Measurements from ENCODE around the gene ZNF784.
A peak's percentile ranks its signal among the peaks of the same experiment; 100 is the strongest.

The ZNF784 gene

DNA sequence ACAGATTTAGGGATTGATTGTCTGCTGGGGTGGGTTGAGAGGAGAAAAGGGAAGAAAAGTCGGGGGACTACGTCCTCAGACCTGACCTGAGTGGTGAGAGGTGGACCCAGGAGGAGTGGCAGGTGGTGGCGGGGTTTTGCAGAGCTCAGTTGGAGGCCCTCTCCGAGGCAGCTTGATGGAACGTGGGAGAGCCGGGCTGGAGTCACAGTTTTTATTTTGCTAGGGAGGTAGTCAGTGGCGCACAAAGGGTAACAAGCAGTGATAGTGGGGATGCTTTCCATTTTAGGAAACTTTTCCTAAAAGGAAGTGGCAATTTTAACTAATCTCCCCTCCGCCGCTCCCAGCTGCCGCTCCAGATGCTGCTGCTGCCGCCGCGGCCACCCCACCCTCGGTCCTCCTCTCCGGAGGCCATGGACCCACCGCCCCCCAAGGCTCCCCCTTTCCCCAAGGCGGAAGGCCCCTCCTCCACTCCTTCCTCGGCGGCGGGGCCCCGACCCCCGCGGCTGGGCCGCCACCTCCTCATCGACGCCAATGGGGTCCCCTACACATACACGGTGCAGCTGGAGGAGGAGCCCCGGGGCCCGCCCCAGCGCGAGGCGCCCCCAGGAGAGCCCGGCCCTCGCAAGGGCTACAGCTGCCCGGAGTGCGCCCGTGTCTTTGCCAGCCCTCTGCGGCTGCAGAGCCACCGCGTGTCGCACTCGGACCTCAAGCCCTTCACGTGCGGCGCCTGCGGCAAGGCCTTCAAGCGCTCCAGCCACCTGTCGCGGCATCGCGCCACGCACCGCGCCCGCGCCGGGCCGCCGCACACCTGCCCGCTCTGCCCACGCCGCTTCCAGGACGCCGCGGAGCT, 18.0 kb upstream of the ZNF784 start:
- DNase-seq, result peak; percentile 53

DNA sequence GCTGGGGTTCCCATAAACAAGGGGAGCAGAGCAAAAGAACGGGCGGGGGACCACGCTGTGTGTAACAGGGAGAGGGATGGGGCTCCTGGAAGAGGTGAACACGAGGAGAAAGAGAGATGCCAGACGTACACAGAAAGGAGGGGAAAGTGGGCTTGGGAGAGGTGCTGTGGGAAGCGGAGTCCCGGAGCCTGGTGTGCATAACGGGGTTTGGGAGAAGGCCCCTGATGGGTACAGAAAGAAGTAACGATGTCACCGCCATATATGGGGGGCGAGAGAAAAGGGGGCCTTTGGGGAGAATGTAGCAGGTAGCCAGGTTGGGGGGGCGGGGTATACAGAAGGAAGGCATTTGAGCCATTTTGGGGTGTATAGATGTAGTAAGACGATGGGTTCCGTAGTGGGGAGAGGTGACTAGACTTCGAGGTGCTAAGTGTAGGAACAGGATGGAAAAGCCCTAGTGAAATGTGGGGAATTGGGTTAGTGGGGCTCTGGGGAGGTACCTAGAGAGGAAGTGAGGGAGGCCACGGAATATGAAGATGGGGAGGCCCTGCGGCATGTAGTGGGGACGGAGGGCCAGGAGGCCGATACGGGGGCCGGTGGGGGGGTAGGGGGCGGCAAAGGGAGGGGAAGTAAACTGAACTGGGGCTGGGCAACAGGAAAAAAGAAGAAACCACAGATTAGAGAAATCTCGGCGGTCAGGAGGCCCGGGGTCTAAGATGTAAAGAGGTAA, 17.2 kb upstream of the ZNF784 start:
- peak; percentile 69 for DNase-seq

DNA sequence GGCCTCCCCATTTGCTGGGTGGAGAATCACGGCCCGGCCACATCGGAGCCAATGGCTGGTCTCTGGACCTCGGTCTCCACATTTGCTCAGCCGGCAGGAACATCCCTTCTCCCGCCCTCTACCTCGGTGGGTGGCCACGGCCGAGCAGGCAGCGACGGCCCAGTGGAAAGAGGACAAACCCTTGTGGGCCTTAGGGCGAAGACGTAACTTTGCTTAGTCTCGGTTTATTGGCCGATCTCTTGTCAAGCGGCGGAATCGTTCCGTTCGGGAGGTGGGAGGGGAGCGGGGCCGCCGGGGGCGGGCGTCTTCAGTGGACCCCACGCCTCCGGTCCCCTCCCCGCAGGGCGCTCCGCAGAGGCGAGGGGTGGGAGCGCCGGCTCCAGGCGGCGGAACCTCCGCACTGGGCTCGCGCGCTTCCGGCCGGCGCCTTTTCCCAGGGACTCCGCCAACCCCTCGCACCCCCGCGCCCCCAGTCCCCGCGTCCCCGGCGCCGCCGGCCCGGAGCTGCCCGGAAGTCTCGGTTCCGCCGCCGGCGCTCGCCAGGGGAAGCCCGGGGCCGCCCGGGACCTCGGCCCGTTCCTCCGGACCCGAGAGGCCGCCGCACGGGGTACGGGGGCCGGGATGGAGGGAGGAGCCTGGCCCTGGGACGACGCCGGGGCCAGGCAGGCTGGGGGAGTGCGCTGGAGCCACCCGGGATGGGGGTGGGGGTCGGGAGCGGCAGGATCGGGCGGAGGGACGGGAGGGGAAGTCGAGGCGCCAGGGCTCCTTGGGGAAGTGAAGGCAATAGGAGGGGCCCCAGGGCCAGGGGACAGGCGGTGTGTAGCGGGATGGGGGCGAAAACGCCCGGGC, 16.4 kb upstream of the ZNF784 start, which contains the start of gene ZNF580:
ZNF580 (plus strand) TSS at position 426 of the 849 bp plus-strand sequence. CDS start 1,507 bp downstream, outside the sequence.
- DNase-seq, result peak; percentile 69

DNA sequence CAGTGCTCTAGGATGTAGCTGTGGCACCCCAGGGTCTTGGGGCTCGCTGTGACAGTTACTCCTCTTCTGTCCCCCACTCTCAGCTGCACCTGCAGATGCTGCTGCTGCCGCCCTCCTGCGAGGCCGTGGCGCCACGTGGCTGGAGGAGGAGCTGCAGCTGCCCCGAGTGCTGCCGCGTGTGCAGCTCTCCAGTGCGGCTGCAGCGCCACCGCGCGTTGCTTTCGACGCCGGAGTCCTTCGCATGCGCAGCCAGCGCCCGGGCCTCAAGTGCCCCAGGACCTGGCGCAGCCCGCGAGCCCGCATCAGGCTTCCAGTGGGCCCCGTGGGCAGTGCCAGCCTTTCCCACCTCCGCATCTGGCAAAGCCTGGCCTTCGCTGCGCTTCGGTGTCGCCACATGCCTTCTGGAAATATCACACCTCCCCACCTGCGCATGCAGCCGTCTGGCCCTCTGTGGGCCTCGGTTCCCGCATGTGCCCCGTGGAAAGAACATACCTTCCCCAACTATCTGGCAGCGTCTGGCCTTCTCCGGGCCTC, 15.7 kb upstream of the ZNF784 start:
- DNase-seq, result no peak

DNA sequence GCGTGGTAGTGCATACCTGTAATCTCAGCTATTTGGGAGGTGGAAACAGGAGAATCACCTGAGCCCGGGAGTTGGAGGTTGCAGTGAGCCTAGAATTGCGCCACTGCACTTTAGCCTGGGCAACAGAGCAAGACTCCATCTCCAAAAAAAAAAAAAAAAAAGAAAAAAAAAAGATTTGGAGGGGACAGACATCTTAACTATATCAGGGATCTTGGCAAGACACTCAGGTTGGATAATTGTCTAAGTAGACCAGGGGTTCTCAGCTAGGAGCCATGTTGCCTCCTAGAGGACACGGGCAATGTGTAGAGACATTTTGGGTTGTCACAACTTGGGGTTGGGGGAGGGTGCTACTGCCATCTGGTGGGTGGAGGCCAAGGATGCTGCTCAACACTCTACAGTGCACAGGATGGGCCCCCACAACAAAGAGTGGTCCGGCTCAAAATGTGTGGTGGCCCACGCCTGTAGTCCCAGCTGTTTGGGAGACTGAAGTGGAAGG, 14.5 kb upstream of the ZNF784 start:
- DNase-seq, result peak; percentile 56

DNA sequence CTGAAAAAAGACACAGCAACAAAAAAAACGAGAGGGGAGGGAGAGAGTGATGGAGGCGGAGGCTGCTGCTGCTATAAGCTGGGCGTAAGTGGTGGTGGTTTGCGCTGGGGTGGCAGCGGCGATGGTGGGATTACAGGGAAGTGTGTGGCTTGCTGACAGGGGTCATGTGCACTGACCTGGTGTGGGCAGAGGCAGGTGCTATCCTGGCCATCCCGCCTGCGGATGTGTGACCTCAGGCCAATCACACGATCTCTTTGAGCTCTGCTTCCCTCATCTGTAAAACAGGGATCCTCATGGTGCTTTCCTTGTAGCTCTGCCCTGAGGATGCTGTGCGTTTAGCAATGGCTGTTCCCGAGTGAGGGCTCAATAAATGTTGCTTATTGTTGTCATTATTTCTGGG, 13.2 kb upstream of the ZNF784 start:
- DNase-seq, result no peak

DNA sequence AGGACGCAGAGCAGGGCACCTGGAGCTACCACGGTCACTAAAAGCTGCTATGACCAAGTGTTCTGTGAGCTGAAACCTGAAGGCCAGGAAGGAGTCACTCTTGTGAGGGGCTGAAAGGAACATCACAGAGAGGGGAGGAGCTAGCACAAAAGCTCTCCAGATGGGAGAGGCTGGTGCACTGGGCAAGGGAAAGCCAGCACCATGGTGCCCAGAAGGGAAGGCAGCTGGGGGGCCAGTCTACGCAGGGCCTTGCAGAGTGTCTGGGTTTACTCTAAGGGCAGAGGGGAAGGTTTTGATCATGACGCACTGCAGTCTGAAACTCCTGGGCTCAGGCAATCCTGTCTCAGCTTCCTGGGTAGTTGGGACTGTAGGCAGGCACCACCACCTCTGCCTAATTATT, 12.4 kb upstream of the ZNF784 start:
- no peak for DNase-seq

DNA sequence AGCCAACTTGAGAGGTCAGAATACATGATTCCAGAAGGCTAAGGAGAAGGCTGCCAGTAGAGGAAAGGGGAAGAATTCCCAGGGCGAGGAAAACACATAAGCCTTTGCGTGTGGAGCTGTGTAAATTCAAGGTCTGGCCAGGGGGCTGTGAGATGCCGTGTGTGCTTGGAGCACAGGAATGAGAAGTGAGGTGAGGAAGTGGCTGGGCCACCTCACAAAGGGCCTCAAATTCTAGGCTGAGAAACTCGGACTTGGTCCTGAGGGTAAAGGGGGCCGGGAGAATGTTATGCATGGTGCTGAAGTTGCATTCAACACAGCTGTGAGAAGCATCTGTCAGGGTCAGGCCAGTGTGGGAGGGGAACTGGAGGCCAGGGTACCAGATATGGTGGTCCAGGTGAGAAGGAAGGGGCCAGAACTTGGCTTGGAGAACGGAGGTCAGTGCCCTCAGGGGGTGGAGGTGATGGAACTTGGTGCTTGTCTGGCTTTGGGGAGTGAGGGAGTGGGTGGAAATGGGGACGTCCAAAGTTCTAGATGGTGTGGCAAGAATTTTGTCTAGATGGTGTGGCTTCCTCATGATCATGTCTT, 11.6 kb upstream of the ZNF784 start:
- no peak for DNase-seq

DNA sequence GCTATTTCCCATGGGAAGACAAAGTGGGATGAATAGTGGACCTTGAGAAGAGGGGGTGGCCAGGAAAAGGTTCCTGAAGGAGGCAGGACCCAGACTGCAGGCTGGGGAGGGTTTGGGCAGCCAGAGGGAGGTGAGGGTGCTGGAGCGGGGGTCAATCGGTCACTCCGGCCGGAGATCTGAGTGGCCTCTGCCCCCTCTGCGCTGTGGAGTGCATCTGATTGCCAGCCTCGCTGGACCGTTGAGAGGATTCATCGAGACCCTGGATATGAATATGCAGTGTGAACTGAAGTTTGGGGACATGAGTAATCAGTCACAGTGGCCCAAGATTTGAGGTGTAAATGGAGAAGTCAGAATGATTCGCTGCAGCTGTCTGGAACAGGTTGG, 11.0 kb upstream of the ZNF784 start:
- DNase-seq, result no peak

DNA sequence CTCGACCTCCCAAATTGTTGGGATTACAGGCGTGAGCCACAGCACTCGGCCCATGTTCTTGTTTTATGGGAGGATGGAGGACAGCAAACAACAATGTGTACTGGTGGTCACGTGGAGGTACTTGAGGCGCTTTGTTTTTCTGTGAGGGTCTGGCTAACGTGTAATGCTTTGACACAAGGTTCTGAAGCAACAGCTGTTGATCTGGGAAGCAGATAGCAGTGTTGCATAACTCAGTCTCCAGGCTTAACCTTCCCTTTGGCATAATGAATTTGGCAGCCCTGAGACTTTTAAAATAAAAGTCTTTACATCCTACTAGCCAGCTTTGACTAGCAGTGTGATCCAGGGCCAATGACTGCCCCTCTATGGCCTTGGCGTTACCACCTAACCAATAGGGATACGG, 9.5 kb upstream of the ZNF784 start:
- peak; percentile 8 for DNase-seq

DNA sequence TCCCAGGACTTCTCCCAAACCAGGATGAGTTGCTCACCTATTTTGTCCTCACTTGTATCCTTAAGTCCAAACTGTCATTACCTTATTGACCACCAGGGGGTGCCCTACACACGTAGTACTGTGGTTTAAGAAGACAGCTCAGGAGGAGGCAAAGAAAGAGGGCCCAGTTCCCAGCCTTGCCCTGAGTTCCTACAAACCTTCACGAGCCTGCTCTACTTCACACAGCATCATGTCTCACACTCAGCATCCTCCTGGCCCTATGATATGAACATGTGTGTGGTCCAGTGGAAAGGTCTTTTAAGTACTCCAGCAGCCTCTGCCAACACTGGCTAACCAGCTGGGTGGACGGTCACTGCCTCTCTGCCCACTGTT, 8.1 kb upstream of the ZNF784 start:
- DNase-seq, result peak; percentile 83

DNA sequence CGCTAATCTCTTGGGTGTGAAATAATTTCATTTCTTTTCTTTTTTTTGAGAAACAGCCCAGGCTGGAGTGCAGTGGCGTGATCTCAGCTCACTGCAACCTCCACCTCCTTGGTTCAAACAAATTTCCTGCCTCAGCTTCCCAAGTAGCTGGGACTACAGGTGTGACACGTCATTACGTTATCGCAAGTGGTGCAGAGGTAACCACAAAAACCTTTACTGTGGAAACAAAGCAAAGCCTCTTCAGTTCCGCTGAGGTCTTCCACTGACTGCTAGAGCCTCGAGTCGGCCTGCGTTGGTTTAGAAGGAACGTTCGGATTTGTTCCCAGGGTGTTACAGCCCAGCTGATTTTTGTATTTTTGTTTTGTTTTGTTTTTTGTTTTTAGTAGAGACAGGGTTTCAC, 2.0 kb upstream of the ZNF784 start:
- no peak for DNase-seq

DNA sequence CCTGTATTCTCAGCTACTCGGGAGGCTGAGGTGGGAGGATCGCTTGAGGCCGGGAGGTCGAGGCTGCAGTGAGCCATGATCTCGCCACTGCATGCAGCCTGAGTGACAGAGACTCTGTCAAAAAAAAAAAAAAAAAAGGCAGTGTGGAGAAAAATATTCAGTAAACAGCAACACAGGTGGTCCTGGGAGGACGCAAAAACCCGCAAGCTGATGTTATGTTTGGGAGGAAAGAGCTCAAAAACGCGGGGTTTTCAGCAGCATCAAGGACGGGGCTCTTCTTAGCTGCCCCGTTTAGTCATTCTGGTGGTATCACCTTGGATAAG, 599 bp upstream of the ZNF784 start:
- DNase-seq, result no peak

DNA sequence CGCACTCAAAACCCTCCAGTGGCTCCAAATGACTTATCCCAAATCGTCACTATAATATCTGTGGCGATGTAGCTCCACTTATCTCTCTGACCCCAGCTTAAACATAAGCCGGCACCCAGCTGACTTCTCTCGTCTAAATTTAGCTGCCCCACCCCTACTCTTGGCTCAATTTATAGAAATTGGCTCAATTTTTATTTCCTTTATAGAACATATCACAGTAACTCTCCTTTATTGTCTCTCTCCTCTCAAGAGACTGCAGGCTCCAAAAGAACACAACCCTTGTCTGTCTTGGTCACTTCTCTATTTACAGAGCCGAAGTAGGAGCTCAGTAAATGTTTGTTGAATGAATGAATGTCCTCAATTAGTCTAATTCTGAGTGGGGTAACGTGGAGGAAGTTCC, 805 bp downstream of the ZNF784 start:
- no peak for DNase-seq

DNA sequence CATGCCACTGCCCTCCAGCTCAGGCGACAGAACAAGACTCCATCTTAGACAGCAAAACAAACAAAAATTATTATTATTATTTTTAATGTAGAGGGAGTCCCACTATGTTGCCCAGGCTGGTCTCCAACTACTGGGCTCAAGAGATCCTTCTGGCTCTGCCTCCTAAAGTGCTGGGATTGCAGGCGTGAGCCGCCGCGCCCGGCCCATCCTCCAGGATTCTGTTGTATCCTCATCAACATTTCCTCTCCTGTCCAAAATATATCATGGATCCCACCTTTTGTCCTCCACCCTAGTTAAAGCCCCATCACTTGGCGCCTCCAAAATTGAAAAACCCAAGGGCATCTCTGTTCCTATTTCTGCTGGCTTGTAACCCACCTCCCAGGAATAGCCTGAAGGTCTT, 1.2 kb downstream of the ZNF784 start:
- DNase-seq, result no peak

DNA sequence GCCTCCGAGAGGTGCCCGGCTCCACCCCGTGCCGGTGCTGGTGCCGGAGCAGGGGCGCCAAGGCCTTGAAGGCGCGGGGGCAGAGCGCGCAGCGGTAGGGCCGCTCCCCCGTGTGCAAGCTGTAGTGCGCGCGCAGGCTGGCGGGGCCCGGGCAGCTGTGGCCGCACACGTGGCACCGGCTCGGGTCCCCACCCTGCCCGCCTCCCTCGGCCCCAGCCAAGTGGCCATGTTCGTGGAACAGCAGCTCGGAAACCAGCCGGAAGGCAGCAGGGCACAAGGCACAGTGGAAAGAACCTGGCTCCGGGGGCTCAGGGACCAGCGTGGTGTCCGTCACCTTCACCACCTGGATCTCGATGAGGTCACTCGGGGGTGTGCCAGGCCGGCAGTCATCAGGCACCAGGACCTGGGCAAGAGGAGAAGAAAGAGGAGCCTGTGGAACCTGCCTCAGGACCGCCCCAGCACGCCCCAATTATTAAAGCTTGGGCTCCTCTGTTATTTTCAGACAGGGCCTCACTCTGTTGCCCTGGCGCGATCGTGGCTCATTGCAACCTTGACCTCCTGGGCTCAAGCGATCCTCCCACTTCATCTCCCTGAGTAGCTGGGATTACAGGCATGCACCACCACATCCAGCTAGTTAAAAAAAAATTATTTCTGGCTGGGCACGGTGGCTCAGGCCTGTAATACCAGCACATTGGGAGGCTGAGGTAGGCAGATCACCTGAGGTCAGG, 2.0 kb downstream of the ZNF784 start:
- DNase-seq, result peak; percentile 1

DNA sequence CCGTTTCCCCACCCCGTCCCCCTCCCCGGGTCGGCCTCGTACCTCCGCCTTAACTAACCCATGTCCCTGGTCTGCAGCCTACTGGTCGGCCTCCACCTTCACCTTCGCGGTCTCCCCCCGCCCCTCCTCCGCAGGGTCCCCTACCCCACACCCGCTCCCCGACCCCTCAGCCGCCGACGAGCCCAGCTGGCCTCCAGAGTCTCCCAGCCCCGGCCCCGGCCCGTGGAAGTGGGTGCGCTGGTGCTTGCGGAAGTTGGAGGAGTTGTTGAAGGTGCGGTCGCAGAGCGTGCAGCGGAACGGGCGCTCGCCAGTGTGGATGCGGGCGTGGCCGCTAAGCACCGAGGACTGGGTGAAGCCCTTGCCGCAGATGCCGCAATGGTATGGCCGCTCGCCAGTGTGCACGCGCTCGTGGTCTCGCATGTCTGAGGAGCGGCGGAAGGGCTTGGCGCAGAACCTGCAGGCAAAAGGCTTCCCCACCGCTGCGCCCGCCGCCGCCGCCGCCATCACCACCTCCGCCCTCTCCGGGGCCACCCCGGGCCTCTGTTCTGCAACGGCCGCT, 2.6 kb downstream of the ZNF784 start:
- DNase-seq, result no peak

DNA sequence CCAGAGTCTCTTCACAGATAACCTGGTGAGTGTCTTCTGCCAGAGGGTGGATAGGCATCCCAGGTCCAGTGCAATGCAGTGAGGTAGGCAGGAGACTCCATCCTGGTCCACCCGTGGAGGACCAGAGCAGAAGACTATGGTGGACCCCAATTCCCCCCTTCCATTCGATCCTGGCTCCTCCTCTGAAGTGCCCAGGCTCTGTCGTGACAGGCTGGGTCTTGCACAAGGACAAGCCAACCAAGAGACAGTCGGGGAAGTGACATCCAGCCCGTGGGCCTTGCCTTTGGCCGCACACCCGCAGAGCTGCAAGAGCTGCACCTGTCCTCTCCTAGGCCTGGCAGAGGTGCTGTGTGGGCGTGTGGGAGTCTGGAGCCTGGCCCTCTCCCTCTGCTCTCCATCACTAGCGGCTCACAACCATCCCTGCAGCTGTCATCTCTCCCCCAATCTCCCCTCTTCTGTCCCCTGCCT, 3.1 kb downstream of the ZNF784 start:
- no peak for DNase-seq

DNA sequence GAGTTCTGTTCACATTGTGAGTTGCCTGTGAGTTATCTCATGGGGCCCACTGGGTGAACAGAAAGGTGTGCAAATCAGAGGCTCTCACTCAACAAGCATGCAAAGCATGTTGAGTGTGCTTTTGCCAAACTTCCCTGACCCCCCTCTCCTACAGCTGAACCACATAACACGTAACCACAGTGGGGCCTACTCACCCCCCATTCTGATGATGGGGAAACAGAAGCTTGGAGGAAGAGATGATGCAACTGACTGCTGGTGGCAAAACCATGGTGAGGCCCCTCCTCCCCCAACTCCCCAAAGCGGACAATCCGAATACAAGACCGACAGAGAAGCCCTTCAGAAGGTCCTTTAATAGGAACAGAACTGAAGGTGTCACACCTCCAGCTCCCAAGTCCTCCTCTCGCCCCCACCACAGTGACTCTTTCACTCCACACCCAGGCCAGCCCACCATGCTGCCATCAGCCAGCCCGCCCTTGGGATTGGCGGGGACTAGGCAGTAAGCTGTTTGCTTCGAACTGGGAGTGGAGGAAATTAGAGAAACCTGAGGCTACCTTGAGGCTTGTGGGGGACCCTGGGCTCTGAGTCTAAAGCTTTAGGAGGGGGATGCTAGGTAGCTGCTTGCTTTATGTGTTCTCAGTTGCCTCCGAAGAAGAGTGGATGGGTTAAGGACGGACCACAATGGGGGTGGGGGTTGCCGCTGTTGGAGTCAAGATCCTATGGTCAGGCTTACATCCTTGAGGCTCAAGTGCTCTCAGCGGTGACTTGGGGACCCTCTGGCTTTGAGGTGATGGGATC, 3.8 kb downstream of the ZNF784 start:
- no peak for DNase-seq

DNA sequence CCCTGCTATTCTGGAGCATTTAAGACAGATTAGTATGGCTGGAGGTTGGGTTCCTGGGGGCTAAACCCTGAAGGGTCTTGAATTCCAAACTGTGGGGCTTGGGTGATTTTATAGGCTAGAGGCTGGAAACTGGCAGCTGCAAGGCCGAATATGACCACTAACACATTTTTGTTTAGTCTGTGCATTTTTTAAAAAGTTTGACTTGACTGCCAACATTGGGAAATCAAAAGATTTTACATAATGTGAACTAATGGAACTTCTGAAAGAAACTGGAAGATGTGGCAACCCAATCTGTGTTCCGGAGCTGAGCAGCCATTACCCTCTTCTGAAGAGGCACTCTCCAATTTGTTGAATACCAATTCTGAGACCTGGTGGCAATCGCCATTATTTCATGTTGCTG, 5.1 kb downstream of the ZNF784 start:
- DNase-seq, result peak; percentile 37

DNA sequence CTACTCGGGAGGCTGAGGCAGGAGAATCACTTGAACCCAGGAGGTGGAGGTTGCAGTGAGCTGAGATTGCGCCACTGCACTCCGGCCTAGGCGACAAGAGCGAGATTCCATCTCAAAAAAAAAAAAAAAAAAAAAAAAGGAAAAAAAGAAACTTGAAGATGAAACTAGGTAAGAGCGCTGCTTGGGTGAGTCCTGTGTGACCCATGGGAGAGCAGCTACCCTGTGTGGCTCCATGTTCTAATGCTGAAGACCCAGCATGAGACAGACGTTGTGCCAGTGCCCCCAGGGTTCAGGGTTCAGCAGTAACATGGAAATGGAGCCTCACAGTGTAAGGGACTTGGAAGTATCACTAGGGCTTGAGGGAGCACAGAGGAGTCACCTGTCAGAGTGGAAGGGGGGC, 5.9 kb downstream of the ZNF784 start:
- no peak for DNase-seq

All from NCI-H2171 treated with DMSO at 0.1 percent for 48 hours (cell line).